HG03439 (cell line): ENCODE results near the gene ATP1A2.

ENCODE experiments used
- ATAC-seq: cut with Tn5 transposase; IDR thresholded peaks from one replicate; pipeline ENCODE4 v1.9.1; 2021; ENCODE audit warnings: mild to moderate bottlenecking, moderate library complexity; ENCODE audit not compliant: unreplicated experiment

ATP1A2 gene

DNA sequence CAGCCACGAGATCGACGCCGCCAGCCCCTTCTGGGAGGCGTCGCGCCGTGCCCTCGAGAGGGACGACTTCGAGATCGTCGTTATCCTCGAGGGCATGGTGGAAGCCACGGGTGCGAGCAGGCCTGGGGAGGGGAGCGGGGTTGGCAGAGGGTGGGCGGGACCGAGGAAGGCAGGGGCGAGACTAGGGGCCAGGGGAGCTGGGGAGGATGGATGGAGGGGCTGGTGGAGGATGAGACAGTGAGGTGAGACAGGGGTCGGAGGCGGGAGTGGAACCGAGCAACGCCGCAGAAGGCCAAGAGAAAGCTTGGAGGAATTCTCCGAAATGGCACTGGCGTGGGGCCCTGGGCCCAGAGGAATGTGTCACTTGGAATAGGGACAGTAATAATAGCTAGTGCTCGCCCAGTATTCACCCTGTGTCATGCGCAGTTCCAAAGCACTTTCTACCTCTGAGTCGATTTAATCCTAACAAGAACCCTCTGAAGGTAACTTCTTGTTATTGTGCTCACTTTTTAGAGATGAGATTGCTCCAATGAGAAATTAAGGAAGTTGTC, 30.7 kb upstream of the ATP1A2 start:
- ATAC-seq = no peak

DNA sequence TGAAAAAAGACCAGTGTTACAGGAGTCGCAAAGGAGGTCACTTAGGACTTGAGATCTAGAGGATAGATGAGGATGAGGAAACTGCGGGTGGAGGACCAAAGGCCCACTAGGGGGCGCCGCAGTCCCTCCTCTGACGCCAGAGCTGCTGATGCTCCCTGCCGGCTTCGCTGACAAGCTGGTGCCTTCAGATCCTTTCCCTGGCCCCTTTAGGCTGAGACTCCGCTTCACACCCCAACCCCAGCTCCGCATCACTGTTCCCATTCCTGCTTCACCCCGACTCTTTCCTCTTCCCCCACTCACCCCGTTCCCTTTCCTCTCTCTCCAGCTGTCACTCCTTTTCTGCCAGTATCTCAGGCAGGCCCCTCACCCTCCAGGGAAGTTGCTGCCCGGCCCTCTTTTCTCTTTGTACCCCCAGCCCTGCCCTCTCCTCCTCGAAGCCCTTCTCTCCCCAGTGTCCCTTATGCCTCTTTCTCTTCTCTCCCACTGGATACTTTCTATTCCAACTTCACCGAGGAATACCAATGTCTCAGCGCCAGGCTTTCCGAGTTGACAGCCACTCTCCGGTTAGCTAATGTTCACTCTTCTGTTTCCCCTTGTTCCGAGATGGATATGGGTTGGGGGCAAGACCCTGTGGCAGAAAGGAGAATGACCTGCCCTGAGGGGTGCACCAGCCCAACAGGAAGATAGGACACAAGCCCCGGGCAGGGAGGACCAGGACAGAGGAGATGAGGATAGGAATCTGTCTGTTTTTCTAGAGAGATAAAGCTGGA, 29.7 kb upstream of the ATP1A2 start:
- ATAC-seq = no peak

GRCh38 chr1:160086456-160086892, 29.1 kb upstream of the ATP1A2 start:
- ATAC-seq = no peak

GRCh38 chr1:160087118-160087662, 28.4 kb upstream of the ATP1A2 start:
- ATAC-seq = no peak

DNA sequence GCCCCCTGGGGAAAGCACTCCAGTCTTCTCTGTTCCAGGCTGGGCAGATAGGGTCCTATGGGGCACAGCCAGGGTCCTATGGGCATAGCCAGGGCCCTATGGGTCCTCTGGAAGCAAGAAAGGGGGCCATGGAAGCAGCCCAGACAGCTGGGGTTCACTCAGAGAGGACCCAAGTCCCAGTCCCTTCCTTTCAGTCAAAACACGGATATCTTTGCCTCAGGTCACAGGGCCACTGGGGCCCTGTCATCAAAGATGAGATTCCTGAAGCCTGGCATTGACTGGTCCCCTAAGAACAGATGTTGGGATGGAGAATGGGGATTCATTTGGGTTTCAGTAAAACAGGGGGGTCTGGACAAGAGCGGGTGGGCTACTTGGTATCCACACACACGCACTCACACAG, 25.7 kb upstream of the ATP1A2 start:
- no peak for ATAC-seq

GRCh38 chr1:160090760-160091159, 24.8 kb upstream of the ATP1A2 start:
- ATAC-seq = no peak

- ATAC-seq = no peak
Observed at GRCh38 chr1:160091666-160092223, 23.8 kb upstream of the ATP1A2 start.

GRCh38 chr1:160092366-160093068, 23.0 kb upstream of the ATP1A2 start:
- ATAC-seq = no peak

GRCh38 chr1:160093069-160093395, 22.5 kb upstream of the ATP1A2 start:
- ATAC-seq = no peak

- no peak for ATAC-seq
Observed at GRCh38 chr1:160093624-160094290, 21.8 kb upstream of the ATP1A2 start.

GRCh38 chr1:160094291-160094625, 21.3 kb upstream of the ATP1A2 start:
- ATAC-seq = no peak

DNA sequence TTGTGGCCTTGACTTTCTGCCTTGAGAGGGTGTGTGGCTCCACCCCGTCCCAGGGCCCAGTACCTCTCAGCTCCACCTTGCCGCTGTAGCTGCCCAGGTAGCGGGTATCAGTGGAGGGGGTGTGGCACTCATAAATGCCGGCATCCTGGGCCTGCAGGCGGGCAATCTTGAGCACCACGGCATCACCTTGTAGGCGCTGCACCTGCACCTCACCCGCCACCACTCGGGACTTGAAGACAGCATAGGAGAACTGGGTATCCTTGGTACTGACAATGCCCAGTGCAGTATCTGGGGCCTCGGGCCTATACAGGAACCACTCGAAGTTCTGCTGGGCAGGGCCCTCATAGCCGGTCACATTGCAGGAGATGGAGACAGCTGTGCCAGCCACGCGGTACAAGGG, 20.8 kb upstream of the ATP1A2 start:
- no peak for ATAC-seq

DNA sequence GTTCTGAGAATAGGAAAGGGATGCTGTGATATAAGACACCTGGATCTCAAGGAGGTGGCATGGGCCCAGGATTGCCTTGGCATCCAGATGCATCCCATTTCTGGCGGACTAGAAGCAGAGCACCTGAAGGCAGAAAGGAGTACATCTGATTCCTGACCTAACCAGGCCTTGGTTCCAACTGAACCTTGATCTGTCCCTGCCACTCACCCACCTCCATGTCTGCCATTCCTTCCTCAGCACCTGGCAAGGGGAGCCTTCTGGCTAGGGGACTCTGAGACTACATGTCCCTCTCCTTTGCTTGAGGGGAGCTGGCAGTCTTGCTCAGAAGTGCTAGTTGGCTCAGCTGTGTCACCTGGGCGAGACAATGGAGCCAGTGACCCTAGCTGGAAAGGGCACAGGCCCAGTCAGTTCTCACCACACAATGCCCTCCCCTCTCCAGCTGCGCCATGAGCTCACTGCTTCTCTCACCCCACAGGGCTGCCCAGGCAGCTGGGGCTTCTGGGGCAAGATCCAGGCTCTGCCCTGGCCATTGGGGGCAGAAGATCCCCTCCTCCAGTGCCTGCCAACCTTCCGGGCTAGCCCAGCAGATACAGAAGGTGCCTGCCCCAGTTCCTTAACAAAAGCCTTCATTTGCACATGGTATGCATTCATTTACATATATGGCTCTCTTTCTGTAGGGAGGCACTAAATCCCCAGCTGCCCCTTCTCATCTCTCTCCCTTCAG, 20.0 kb upstream of the ATP1A2 start:
- no peak for ATAC-seq

DNA sequence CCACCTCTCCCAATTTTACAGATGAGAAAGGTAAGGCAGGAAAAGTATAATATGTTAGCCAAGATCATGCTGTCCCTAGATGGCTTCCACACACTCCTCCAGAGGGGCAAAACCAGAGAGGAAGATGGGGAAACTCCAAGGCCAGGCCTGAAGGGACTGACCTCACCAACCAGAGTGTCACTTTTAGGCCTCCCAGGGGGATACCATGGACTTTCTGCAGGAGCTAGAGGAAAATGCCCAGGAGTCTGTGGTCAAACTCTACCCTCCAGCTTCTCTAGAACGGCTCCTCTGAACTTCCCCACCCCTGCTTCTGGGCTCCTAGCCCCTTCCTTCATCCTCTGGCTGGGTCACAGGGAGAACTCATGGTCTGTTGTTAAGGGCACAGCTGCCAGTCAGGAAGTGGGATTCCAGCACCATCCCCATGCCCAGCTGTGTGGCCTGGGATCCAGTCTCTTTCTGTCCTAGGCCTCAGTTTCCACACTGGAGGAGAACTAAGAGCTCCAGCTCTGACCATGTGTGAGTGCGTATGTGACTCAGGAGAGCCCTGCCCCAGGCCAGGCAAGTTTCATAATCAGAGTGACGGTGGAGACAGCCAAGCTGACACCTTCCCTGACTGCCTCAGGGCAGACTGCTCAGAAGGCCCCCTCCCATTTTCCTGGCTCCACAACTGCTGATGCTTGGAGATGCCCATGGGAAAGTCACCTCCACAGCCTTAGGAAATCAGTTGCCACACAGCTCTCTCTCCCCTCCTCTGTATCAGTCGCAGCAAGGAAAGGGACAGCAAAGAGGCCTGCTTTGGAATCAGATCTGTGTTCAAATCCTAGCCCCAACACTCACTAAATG, 19.1 kb upstream of the ATP1A2 start:
- ATAC-seq = no peak

DNA sequence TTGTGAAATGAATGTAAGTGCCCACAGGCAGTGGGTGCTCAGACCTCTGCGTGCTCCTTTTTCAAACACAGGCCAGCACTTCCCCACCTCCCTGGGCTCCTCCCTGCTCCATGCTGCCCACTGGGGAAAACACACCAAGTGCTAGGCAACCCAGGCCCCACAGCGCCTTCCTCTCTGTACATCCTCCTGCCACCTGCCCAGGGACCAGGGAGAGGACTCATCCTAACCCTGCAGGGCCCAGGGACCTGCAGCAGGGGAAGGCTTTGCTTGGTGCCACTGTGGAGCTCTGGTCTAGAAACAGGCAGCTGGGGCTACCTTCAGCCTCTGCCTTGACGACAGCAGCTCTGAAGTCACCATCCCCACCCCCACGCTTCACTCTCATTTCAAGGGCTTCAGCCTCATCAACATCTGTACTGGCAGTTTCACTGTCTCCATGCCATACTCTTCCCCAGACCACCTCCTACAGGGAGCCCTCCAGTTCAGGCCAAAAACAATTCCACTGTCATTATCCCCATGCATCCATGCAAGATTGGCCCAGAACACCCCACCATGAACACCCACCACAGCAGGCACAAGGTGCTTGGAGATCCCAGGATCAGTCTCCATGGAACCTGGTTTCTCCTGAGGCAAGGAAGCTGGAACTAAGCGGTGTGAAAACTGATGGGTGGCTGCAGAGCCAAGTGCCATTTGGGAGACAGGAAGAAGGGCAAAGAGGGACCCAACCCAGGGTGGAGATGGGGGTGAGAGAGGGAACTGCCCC, 18.2 kb upstream of the ATP1A2 start:
- ATAC-seq = no peak

- peak; percentile 37 for ATAC-seq
Observed at GRCh38 chr1:160097911-160098851, 17.4 kb upstream of the ATP1A2 start, which contains the start of gene IGSF8. IGSF8 (minus strand) TSS chr1:160098619; CDS start chr1:160098472, 147 bp downstream.

GRCh38 chr1:160098852-160099561, 16.6 kb upstream of the ATP1A2 start:
- peak; percentile 72 for ATAC-seq
